GM23248 (cell line): ENCODE measurements around the gene INPP5A. TPM values are rescaled to one million over a fixed set of nuclear protein-coding genes. Genes with fewer than 3 reads are reported as not detected.

Source experiments
- DNase-seq: peaks from one replicate; pipeline ENCODE4 v3.0.0-alpha.2; 2015
- H2AFZ ChIP-seq: fragments of 200-600 bp; sonication (generic); 2 replicates; pipeline ENCODE4 v1.6.1; 2016; ENCODE audit warnings: antibody characterized with exemption
- H3F3A ChIP-seq: fragments of 200-600 bp; sonication (generic); 2 replicates; pipeline ENCODE4 v1.6.1; 2016; ENCODE audit warnings: mild to moderate bottlenecking, antibody characterized with exemption, mixed run types; ENCODE audit not compliant: insufficient read depth
- H3K27ac ChIP-seq: fragments of 200-600 bp; sonication (generic); 2 replicates; pipeline ENCODE4 v1.5.1; 2016; ENCODE audit warnings: mild to moderate bottlenecking
- H3K27me3 ChIP-seq: fragments of 200-600 bp; sonication (generic); replicated peaks from 2 replicates; pipeline ENCODE4 v1.6.1; 2016; ENCODE audit warnings: mild to moderate bottlenecking; ENCODE audit not compliant: insufficient read depth
- H3K36me3 ChIP-seq: fragments of 200-600 bp; sonication (generic); 2 replicates; pipeline ENCODE4 v1.6.1; 2016; ENCODE audit warnings: low read depth, mild to moderate bottlenecking
- H3K4me1 ChIP-seq: fragments of 200-600 bp; sonication (generic); 2 replicates; pipeline ENCODE4 v1.6.1; 2016; ENCODE audit warnings: mild to moderate bottlenecking; ENCODE audit not compliant: insufficient read depth
- H3K4me2 ChIP-seq: fragments of 200-600 bp; sonication (generic); one replicate; pipeline ENCODE4 v1.6.1; 2016; ENCODE audit warnings: mild to moderate bottlenecking; ENCODE audit not compliant: unreplicated experiment
- H3K4me3 ChIP-seq: fragments of 200-600 bp; sonication (generic); 2 replicates; pipeline ENCODE4 v1.5.1; 2016; ENCODE audit warnings: mild to moderate bottlenecking
- H3K79me2 ChIP-seq: fragments of 200-600 bp; sonication (generic); 2 replicates; pipeline ENCODE4 v1.6.1; 2016; ENCODE audit warnings: mild to moderate bottlenecking; ENCODE audit not compliant: insufficient read depth
- H3K9ac ChIP-seq: fragments of 200-600 bp; sonication (generic); 2 replicates; pipeline ENCODE4 v1.6.1; 2016; ENCODE audit warnings: mild to moderate bottlenecking
- H3K9me2 ChIP-seq: fragments of 200-600 bp; sonication (generic); 2 replicates; pipeline ENCODE4 v1.6.1; 2016; ENCODE audit warnings: mixed run types, mild to moderate bottlenecking, moderate library complexity; ENCODE audit not compliant: insufficient read depth
- H3K9me3 ChIP-seq: fragments of 200-600 bp; sonication (generic); one replicate; pipeline ENCODE4 v1.6.1; 2017; ENCODE audit warnings: low read depth
- H4K20me1 ChIP-seq: fragments of 200-600 bp; sonication (generic); 2 replicates; pipeline ENCODE4 v1.6.0; 2016; ENCODE audit not compliant: insufficient read depth
- EZH2 ChIP-seq: fragments of 200-600 bp; sonication (generic); IDR thresholded peaks from 2 replicates; pipeline ENCODE4 v1.6.1; 2018; ENCODE audit warnings: antibody characterized with exemption, mild to moderate bottlenecking; ENCODE audit not compliant: insufficient read depth, poor library complexity, severe bottlenecking
- EZH2phosphoT487 ChIP-seq: fragments of 200-600 bp; sonication (generic); IDR thresholded peaks from 2 replicates; pipeline ENCODE4 v1.6.1; 2018; ENCODE audit warnings: antibody characterized with exemption, moderate library complexity, mild to moderate bottlenecking, low read depth; ENCODE audit not compliant: insufficient read depth
- WGBS, 2 experiments: methylation state at CpG; one replicate each; pipeline ENCODE4 v1.1.6; 2015 to 2017; ENCODE audit warnings: low lambda C conversion rate in 2 of 2, low coverage in 1 of 2; ENCODE audit errors: missing lambda C conversion rate in 2 of 2; 5-methylcytosine and 5-hydroxymethylcytosine counted together
- in situ Hi-C: fragments of 300-500 bp; cut with MboI; formaldehyde crosslinking; loops from 2 replicates; pipeline ENCODE4 v1.15.0; 2020
- polyA plus RNA-seq: library from polyadenylated mRNA; unstranded; fragments of >200 nt; fragmentation: Nextera tagmentation; extraction: Ambion mirVana; gene quantifications from 2 replicates; pipeline ENCODE4 v1.2.1, GENCODE V29; 2016
- total RNA-seq: library from RNA; depleted of rRNA; stranded (reverse); fragments of >200 nt; shearing (Covaris generic); gene quantifications from 2 replicates; pipeline ENCODE4 v1.2.3, GENCODE V29; 2014

INPP5A gene
- total and polyA plus RNA-seq, 2 experiments from 2014 or later, result 2.3 to 35.2 TPM

DNA sequence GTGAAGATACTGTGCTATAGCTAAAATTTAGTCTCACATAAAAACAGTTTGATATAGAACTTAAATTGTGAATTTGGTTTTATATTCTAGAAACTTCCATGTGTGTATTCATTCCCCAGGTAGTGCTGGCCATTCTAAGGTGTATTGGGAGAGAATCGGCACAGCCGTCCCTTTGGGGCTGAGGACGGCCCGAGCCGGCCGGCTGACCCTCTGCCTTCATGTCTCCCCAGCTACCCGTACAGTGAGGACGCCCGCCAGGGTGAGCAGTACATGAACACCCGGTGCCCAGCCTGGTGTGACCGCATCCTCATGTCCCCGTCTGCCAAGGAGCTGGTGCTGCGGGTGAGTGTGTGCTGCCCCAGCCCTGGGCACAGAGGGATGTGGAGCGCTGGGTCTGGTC lies 239.9 kb downstream of the INPP5A start:
- no peaks in the 10 kb centered on the region for H3K9me3 ChIP-seq
- no peak overlapping the region for H3K9ac ChIP-seq
- WGBS, 2 experiments, result 96 to 98% methylated on average over 12 to 14 of the region's 14 CpGs
- no peak overlapping the region for H3K4me2 ChIP-seq
- H3K4me3 ChIP-seq, result no peak overlapping the region
- no peaks in the 10 kb centered on the region for H3F3A ChIP-seq
- no peaks in the 10 kb centered on the region for H3K27me3 ChIP-seq
- no peak overlapping the region for H3K27ac ChIP-seq
- H3K9me2 ChIP-seq, result no peaks in the 10 kb centered on the region
- H3K79me2 ChIP-seq, result no peaks in the 10 kb centered on the region
- in situ Hi-C loops, result no loop called here
- no peak for DNase-seq
- no peak overlapping the region for H2AFZ ChIP-seq
- H3K36me3 ChIP-seq, result no peaks in the 10 kb centered on the region
- no peaks in the 10 kb centered on the region for H4K20me1 ChIP-seq
- TF ChIP-seq EZH2 (no peak), EZH2phosphoT487 (no peak)
- H3K4me1 ChIP-seq, result no peaks in the 10 kb centered on the region

DNA sequence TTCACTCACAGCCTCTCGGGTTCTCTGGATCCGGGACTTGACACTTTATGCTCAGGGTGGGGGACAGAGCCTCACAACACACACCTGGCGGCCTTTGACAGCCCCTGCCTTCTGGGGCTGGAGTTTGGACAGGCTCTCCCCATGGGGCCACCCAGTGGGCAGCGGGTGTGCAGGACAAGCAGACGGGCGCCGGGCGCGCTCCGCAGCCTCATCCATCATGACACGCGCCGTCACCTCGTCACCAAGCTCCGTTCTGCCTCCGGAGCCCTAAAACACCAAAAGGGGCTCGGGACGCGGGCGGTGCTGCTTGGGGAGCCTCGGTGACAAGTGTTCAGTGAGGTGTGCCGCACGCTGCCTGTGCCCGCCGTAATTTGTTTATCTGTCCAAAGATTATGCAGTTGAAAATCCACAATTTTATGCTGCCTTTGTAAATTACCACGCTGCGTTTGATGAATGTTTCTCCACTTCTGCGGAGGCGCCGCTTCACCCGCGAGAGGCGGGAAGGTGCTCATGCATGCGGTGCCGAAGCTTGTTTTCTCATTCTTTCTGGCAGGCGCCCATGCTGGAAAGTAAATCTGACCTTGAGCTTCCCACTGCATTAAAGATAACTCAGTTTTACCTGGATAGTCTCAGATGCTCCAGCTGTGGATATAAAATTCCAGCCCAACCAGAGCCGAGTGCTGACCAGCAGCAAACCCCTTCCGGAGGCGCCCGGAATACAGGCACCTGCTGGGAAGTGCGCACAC lies 242.1 kb downstream of the INPP5A start:
- 95 to 97% methylated on average over 40 to 41 of the region's 41 CpGs for WGBS, 2 experiments
- TF ChIP-seq EZH2phosphoT487, result no peak
- no peak for TF ChIP-seq EZH2
- H3K4me1 ChIP-seq, result no peaks in the 10 kb centered on the region
- no peak overlapping the region for H3K9ac ChIP-seq
- no peak overlapping the region for H2AFZ ChIP-seq
- H4K20me1 ChIP-seq, result no peaks in the 10 kb centered on the region
- H3K9me3 ChIP-seq, result no peaks in the 10 kb centered on the region
- H3K27ac ChIP-seq, result no peak overlapping the region
- no peaks in the 10 kb centered on the region for H3K79me2 ChIP-seq
- H3K4me2 ChIP-seq, result no peak overlapping the region
- in situ Hi-C loops, result no loop called here
- no peak overlapping the region for H3K4me3 ChIP-seq
- H3K36me3 ChIP-seq, result no peaks in the 10 kb centered on the region
- peaks cover 2% of the 10 kb centered on the region for H3K27me3 ChIP-seq
- no peak for DNase-seq
- H3F3A ChIP-seq, result no peaks in the 10 kb centered on the region
- H3K9me2 ChIP-seq, result no peaks in the 10 kb centered on the region

DNA sequence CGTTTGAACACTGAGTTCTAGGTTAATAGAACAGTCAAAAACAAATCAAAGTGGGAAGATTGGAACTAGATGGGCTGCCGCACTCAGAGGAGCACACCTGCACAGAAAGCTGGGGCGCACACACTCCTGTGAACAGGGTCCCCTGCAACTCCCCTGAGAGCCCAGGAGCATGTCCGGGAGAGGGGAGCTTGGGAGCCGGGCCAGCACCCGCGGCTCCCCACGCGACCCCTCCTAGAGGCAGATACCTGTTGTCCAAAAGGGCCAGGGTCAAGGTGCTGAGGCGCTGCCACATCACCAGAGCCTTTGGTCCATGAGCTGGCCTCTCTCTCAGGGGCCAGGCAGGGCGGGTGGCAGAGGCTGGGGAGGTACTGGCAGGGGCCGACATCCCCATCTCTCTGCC lies 242.8 kb downstream of the INPP5A start:
- Histone ChIP-seq H3K4me1 (no peaks in the 10 kb centered on the region), H3F3A (no peaks in the 10 kb centered on the region), H3K4me3 (no peak overlapping the region), H3K36me3 (no peaks in the 10 kb centered on the region), H3K27me3 (peaks cover 8% of the 10 kb centered on the region), H3K4me2 (no peak overlapping the region), H3K79me2 (no peaks in the 10 kb centered on the region), H4K20me1 (no peaks in the 10 kb centered on the region), H3K27ac (no peak overlapping the region), H2AFZ (no peak overlapping the region), H3K9me2 (no peaks in the 10 kb centered on the region), H3K9ac (no peak overlapping the region), H3K9me3 (no peaks in the 10 kb centered on the region)
- 93 to 94% methylated on average over 12 of the region's 12 CpGs for WGBS, 2 experiments
- TF ChIP-seq EZH2, result no peak
- no peak for TF ChIP-seq EZH2phosphoT487
- DNase-seq, result no peak
- in situ Hi-C loops, result no loop called here

DNA sequence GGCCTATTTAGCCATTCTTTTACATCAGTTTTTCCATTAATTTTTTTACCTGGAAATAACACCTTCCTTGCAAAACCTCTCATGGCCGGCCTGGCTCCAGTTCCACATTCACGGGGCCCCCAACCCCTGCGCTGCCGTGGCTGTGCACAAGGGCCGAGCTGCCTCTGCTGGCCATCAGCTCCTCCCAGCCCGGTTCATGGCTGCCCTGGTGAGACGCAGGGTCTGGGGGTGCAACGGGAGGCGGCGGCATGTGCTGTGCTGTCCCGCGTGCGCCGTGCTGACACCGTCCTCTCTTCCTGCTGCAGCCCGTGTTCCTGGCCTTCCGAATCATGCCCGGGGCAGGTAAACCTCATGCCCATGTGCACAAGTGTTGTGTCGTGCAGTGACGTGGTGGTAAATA lies 244.0 kb downstream of the INPP5A start:
- 93 to 95% methylated on average over 20 of the region's 20 CpGs for WGBS, 2 experiments

More for the DNA sequence above, 244.0 kb downstream of the INPP5A start:
- TF ChIP-seq EZH2 (no peak), EZH2phosphoT487 (no peak)
- no peaks in the 10 kb centered on the region for H3K4me1 ChIP-seq
- in situ Hi-C loops, result no loop called here
- no peaks in the 10 kb centered on the region for H3K9me2 ChIP-seq
- no peak overlapping the region for H3K4me3 ChIP-seq
- H3K9me3 ChIP-seq, result no peaks in the 10 kb centered on the region
- no peaks in the 10 kb centered on the region for H4K20me1 ChIP-seq
- no peak overlapping the region for H2AFZ ChIP-seq
- no peaks in the 10 kb centered on the region for H3K79me2 ChIP-seq
- no peak overlapping the region for H3K9ac ChIP-seq
- peaks cover 12% of the 10 kb centered on the region for H3K27me3 ChIP-seq
- DNase-seq, result no peak
- no peak overlapping the region for H3K4me2 ChIP-seq
- H3K27ac ChIP-seq, result no peak overlapping the region
- no peaks in the 10 kb centered on the region for H3F3A ChIP-seq
- H3K36me3 ChIP-seq, result no peaks in the 10 kb centered on the region
